Measurements from ENCODE around the gene NGF. TPM values are rescaled to one million over a fixed set of nuclear protein-coding genes. Genes with fewer than 3 reads are reported as not detected.

The NGF gene
- total RNA-seq, 4 donors from 2014 or later = not detected

GRCh38 chr1:115341948-115342347, 3.9 kb upstream of the NGF start:
- Histone ChIP-seq H3K27ac (no peak overlapping the region), H3K36me3 (no peaks in the 10 kb centered on the region), H3K4me1 (peaks cover 0 to 9% (median 0%) of the 10 kb centered on the region in 4 donors), H3K27me3 (peaks cover 0 to 14% of the 10 kb centered on the region in 2 donors), H3K4me3 (no peak overlapping the region), H3K9me3 (no peaks in the 10 kb centered on the region)
- no peak for TF ChIP-seq POLR2A (IDR thresholded peaks at IDR 0.05)
- no peak for TF ChIP-seq CTCF (IDR thresholded peaks at IDR 0.05)
- DNase-seq = no peak

GRCh38 chr1:115340879-115341278, 2.8 kb upstream of the NGF start:
- Histone ChIP-seq H3K4me1 (peaks cover 0 to 9% (median 0%) of the 10 kb centered on the region in 4 donors), H3K4me3 (no peak overlapping the region), H3K36me3 (no peaks in the 10 kb centered on the region), H3K9me3 (no peaks in the 10 kb centered on the region), H3K27me3 (peaks cover 0 to 14% of the 10 kb centered on the region in 2 donors), H3K27ac (no peak overlapping the region)
- TF ChIP-seq CTCF (IDR thresholded peaks at IDR 0.05) (no peak), POLR2A (IDR thresholded peaks at IDR 0.05) (no peak)
- DNase-seq = no peak

GRCh38 chr1:115338457-115338820, 390 bp upstream of the NGF start:
- peaks cover 0 to 14% of the 10 kb centered on the region in 2 donors for H3K27me3 ChIP-seq
- H3K36me3 ChIP-seq = no peaks in the 10 kb centered on the region
- H3K27ac ChIP-seq = no peak overlapping the region
- no peaks in the 10 kb centered on the region for H3K9me3 ChIP-seq
- TF ChIP-seq CTCF (IDR thresholded peaks at IDR 0.05) = no peak
- no peak for TF ChIP-seq POLR2A (IDR thresholded peaks at IDR 0.05)
- peak overlapping the region in 1 of 4 donors; percentile 43 for H3K4me3 ChIP-seq
- H3K4me1 ChIP-seq = peaks cover 0 to 9% (median 0%) of the 10 kb centered on the region in 4 donors
- DNase-seq = no peak

GRCh38 chr1:115337276-115337632, 795 bp downstream of the NGF start:
- H3K4me3 ChIP-seq = peak overlapping the region; percentile 25 to 43 (median 32)
- peak overlapping the region; percentile 36 to 58 (median 47) for H3K27ac ChIP-seq
- H3K4me1 ChIP-seq = peaks cover 0 to 9% (median 0%) of the 10 kb centered on the region in 4 donors
- no peaks in the 10 kb centered on the region for H3K9me3 ChIP-seq
- no peaks in the 10 kb centered on the region for H3K36me3 ChIP-seq
- TF ChIP-seq CTCF (IDR thresholded peaks at IDR 0.05) (no peak), POLR2A (IDR thresholded peaks at IDR 0.05) (no peak)
- DNase-seq = no peak
- H3K27me3 ChIP-seq = peaks cover 0 to 14% of the 10 kb centered on the region in 2 donors

GRCh38 chr1:115336741-115337140, 1.3 kb downstream of the NGF start:
- no peak for DNase-seq
- no peak overlapping the region for H3K4me3 ChIP-seq
- H3K36me3 ChIP-seq = no peaks in the 10 kb centered on the region
- H3K9me3 ChIP-seq = no peaks in the 10 kb centered on the region
- H3K27me3 ChIP-seq = peaks cover 0 to 14% of the 10 kb centered on the region in 2 donors
- TF ChIP-seq POLR2A (IDR thresholded peaks at IDR 0.05) (no peak), CTCF (IDR thresholded peaks at IDR 0.05) (no peak)
- peaks cover 0 to 9% (median 0%) of the 10 kb centered on the region in 4 donors for H3K4me1 ChIP-seq
- no peak overlapping the region for H3K27ac ChIP-seq
